Neural progenitor cell (in vitro differentiated cells): ENCODE measurements around the gene FTH1. TPM values are rescaled to one million over a fixed set of nuclear protein-coding genes. Genes with fewer than 3 reads are reported as not detected.

Experiments
- DNase-seq: peaks from one replicate; pipeline ENCODE4 v3.0.0-alpha.2; 2016; ENCODE audit warnings: low spot score
- H2AFZ ChIP-seq: fragments of 200-600 bp; sonication (generic); replicated peaks from 2 replicates; pipeline ENCODE4 v1.6.1; 2016; ENCODE audit warnings: antibody characterized with exemption
- H3F3A ChIP-seq: fragments of 200-600 bp; sonication (generic); 2 replicates; pipeline ENCODE4 v1.6.1; 2016; ENCODE audit warnings: antibody characterized with exemption, low read depth
- H3K27ac ChIP-seq: fragments of 200-600 bp; sonication (generic); 2 replicates; pipeline ENCODE4 v1.5.1; 2016; ENCODE audit warnings: mild to moderate bottlenecking
- H3K27me3 ChIP-seq: fragments of 200-600 bp; sonication (generic); 2 replicates; pipeline ENCODE4 v1.6.1; 2016; ENCODE audit warnings: mild to moderate bottlenecking, moderate library complexity
- H3K36me3 ChIP-seq: fragments of 200-600 bp; sonication (generic); 2 replicates; pipeline ENCODE4 v1.5.1; 2016
- H3K4me1 ChIP-seq: fragments of 200-600 bp; sonication (generic); 2 replicates; pipeline ENCODE4 v1.6.1; 2016; ENCODE audit warnings: mixed run types
- H3K4me2 ChIP-seq: fragments of 200-600 bp; sonication (generic); 2 replicates; pipeline ENCODE4 v1.6.1; 2016
- H3K4me3 ChIP-seq: fragments of 200-600 bp; sonication (generic); 2 replicates; pipeline ENCODE4 v1.5.1; 2016
- H3K79me2 ChIP-seq: fragments of 200-600 bp; sonication (generic); 2 replicates; pipeline ENCODE4 v1.6.1; 2016; ENCODE audit warnings: low read depth
- H3K9ac ChIP-seq: fragments of 200-600 bp; sonication (generic); 2 replicates; pipeline ENCODE4 v1.6.1; 2016
- H3K9me3 ChIP-seq: fragments of 200-600 bp; sonication (generic); 2 replicates; pipeline ENCODE4 v1.5.1; 2016; ENCODE audit warnings: low read depth
- H4K20me1 ChIP-seq: fragments of 200-600 bp; sonication (generic); 2 replicates; pipeline ENCODE4 v1.6.1; 2016; ENCODE audit warnings: low read depth
- H3K27ac Mint-ChIP-seq: 3 replicates; pipeline ENCODE4 v1.8.0; 2021; ENCODE audit warnings: mixed read lengths
- H3K27me3 Mint-ChIP-seq: 2 replicates; pipeline ENCODE4 v1.8.0; 2022; ENCODE audit warnings: low read depth, mild to moderate bottlenecking, inconsistent platforms, moderate library complexity, mixed read lengths; ENCODE audit not compliant: insufficient read depth
- H3K36me3 Mint-ChIP-seq: 3 replicates; pipeline ENCODE4 v1.8.0; 2021; ENCODE audit warnings: mixed read lengths
- H3K4me1 Mint-ChIP-seq: 3 replicates; pipeline ENCODE4 v1.8.0; 2021; ENCODE audit warnings: mixed read lengths
- H3K4me3 Mint-ChIP-seq: 3 replicates; pipeline ENCODE4 v1.8.0; 2021; ENCODE audit warnings: mild to moderate bottlenecking, moderate library complexity, mixed read lengths
- H3K9me3 Mint-ChIP-seq: 3 replicates; pipeline ENCODE4 v1.8.0; 2020; ENCODE audit warnings: mixed read lengths
- EZH2 ChIP-seq: fragments of 200-600 bp; sonication (generic); IDR thresholded peaks from 2 replicates; pipeline ENCODE4 v1.6.1; 2017; ENCODE audit warnings: antibody characterized with exemption, mild to moderate bottlenecking, moderate library complexity
- EZH2phosphoT487 ChIP-seq: fragments of 200-600 bp; sonication (generic); IDR thresholded peaks from 2 replicates; pipeline ENCODE4 v1.6.1; 2017; ENCODE audit warnings: antibody characterized with exemption
- total RNA-seq: library from RNA; depleted of rRNA; stranded (reverse); fragments of >200 nt; gene quantifications from 2 replicates; pipeline ENCODE4 v1.2.3, GENCODE V29; 2015; ENCODE audit warnings: low replicate concordance
- TF ChIP-seq, protein P1 (sequence below): fragments of 200-600 bp; sonication (generic); IDR thresholded peaks from 2 replicates; pipeline ENCODE4 v1.5.1; 2017; ENCODE audit warnings: antibody characterized with exemption, mild to moderate bottlenecking

FTH1 gene
- total RNA-seq, 1 donor from 2014 or later = 846 TPM

DNA sequence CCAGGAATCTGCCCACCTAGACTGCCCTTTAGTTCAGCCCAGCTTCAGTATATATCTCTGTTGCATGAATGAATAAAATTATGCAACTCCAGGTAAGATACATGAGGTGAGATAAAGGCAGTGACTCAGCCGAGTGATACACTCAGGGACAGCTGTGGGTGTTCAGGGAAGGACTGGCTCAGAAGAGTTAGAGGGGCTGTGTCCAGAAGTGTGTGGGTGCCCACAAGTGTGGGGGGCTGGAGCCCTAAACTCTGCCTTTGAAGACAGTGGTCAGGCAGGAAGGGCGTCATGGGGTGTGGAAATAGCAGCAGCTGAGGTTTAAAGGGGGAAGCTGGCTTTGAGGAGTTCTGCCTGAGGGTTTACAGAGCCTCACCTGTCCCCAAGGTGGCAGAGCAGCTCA is 8.3 kb downstream of the FTH1 start:
- Mint-ChIP-seq H3K9me3 (no peaks in the 10 kb centered on the region), H3K27ac (no peak overlapping the region), H3K4me1 (no peaks in the 10 kb centered on the region), H3K27me3 (peaks cover 17% of the 10 kb centered on the region), H3K36me3 (peaks cover 14% of the 10 kb centered on the region), H3K4me3 (no peak overlapping the region)
- no peak overlapping the region for H3K4me2 ChIP-seq
- H4K20me1 ChIP-seq = peaks cover 8% of the 10 kb centered on the region
- H3K4me3 ChIP-seq = no peak overlapping the region
- no peaks in the 10 kb centered on the region for H3K79me2 ChIP-seq
- no peak for DNase-seq
- H3F3A ChIP-seq = peaks cover 27% of the 10 kb centered on the region
- H3K36me3 ChIP-seq = no peaks in the 10 kb centered on the region
- no peak overlapping the region for H3K27ac ChIP-seq
- peaks cover 6% of the 10 kb centered on the region for H3K4me1 ChIP-seq
- H2AFZ ChIP-seq = no peak overlapping the region
- TF ChIP-seq EZH2phosphoT487 (no peak), EZH2 (no peak)
- TF ChIP-seq, protein P1, sequence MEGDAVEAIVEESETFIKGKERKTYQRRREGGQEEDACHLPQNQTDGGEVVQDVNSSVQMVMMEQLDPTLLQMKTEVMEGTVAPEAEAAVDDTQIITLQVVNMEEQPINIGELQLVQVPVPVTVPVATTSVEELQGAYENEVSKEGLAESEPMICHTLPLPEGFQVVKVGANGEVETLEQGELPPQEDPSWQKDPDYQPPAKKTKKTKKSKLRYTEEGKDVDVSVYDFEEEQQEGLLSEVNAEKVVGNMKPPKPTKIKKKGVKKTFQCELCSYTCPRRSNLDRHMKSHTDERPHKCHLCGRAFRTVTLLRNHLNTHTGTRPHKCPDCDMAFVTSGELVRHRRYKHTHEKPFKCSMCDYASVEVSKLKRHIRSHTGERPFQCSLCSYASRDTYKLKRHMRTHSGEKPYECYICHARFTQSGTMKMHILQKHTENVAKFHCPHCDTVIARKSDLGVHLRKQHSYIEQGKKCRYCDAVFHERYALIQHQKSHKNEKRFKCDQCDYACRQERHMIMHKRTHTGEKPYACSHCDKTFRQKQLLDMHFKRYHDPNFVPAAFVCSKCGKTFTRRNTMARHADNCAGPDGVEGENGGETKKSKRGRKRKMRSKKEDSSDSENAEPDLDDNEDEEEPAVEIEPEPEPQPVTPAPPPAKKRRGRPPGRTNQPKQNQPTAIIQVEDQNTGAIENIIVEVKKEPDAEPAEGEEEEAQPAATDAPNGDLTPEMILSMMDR = no peak
- H3K27me3 ChIP-seq = peaks cover 27% of the 10 kb centered on the region
- no peaks in the 10 kb centered on the region for H3K9me3 ChIP-seq
- no peak overlapping the region for H3K9ac ChIP-seq

DNA sequence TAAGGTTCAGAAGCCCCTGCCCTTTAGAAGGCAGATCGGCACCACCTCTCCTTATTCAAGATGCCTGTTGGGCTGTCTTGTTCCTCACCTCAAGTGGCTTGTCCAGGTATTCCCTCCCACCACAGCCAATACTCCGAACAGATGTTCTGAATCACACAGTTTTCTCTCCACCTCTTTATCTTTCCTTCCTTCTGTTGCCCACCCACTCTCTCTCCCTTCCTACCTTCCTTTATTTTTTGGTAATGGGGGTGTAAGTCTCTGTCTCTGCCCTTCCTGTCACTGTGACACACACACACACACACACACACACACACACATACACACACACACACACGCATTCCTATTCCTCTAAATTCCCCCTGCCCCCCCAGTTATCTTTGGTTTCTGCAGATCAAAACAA is 8.8 kb downstream of the FTH1 start:
- Histone ChIP-seq H3K9ac (no peak overlapping the region), H3K79me2 (no peaks in the 10 kb centered on the region), H3K27ac (no peak overlapping the region), H3F3A (peaks cover 22% of the 10 kb centered on the region), H3K4me3 (no peak overlapping the region), H3K27me3 (peaks cover 32% of the 10 kb centered on the region), H3K9me3 (no peaks in the 10 kb centered on the region), H3K4me1 (peaks cover 6% of the 10 kb centered on the region), H4K20me1 (peaks cover 3% of the 10 kb centered on the region), H3K4me2 (no peak overlapping the region), H3K36me3 (no peaks in the 10 kb centered on the region), H2AFZ (no peak overlapping the region)
- H3K27ac Mint-ChIP-seq = no peak overlapping the region
- peaks cover 17% of the 10 kb centered on the region for H3K27me3 Mint-ChIP-seq
- H3K4me3 Mint-ChIP-seq = no peak overlapping the region
- no peak for TF ChIP-seq EZH2
- no peak for TF ChIP-seq EZH2phosphoT487
- TF ChIP-seq, protein P1 = no peak
- H3K4me1 Mint-ChIP-seq = no peaks in the 10 kb centered on the region
- H3K9me3 Mint-ChIP-seq = no peaks in the 10 kb centered on the region
- H3K36me3 Mint-ChIP-seq = peaks cover 10% of the 10 kb centered on the region
- no peak for DNase-seq

DNA sequence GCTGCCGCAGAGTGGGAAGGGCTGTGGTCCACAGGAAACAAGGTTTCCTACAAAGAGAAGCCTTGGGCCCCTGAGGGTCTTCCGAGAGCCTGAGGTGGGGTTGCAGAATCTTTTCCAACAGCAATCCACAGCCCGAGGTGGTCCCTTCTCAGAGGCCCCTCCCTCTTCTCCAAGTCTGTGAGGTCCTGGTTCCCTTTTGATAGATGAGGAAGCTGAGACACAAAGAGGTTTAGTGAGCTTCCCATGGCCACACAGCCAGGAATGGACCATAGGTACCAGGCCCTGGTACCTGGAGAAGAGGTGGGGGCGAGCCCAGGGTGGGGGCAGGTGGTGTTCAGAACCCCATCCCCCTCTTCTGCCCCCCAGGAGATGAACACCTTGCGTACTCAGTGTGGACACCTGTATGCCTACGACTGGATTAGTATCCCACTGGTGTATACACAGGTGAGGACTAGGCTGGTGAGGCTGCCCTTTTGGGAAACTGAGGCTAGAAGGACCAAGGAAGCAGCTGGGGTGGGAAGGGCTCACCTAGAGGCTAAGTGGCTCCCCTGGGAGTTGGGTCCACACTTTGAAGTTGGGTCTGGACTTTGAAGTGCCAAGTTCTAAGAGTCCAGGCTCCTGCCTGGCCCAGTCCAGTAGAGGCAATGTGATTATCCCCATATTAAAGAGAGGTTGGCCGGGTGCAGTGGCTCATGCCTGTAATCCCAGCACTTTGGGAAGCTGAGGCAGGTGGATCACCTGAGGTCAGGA is 10.2 kb downstream of the FTH1 start:
- Mint-ChIP-seq H3K4me1 (no peaks in the 10 kb centered on the region), H3K9me3 (no peaks in the 10 kb centered on the region), H3K4me3 (no peak overlapping the region), H3K27ac (no peak overlapping the region), H3K27me3 (peaks cover 13% of the 10 kb centered on the region), H3K36me3 (no peaks in the 10 kb centered on the region)
- H3K4me1 ChIP-seq = peaks cover 6% of the 10 kb centered on the region
- no peak for DNase-seq
- no peaks in the 10 kb centered on the region for H4K20me1 ChIP-seq
- no peak overlapping the region for H3K4me3 ChIP-seq
- peaks cover 15% of the 10 kb centered on the region for H3F3A ChIP-seq
- peaks cover 34% of the 10 kb centered on the region for H3K27me3 ChIP-seq
- no peak overlapping the region for H3K27ac ChIP-seq
- H3K36me3 ChIP-seq = no peaks in the 10 kb centered on the region
- no peak for TF ChIP-seq EZH2phosphoT487
- TF ChIP-seq EZH2 = no peak
- TF ChIP-seq, protein P1 = no peak
- H3K4me2 ChIP-seq = no peak overlapping the region
- no peaks in the 10 kb centered on the region for H3K9me3 ChIP-seq
- no peak overlapping the region for H2AFZ ChIP-seq
- no peaks in the 10 kb centered on the region for H3K79me2 ChIP-seq
- H3K9ac ChIP-seq = no peak overlapping the region
